ENCODE measurements around the gene UBXN7. TPM values are rescaled to one million over a fixed set of nuclear protein-coding genes. Genes with fewer than 3 reads are reported as not detected.
"Not testable (repeated sequence)": the region's sequence is repeated elsewhere in the genome, so short reads cannot be mapped to it uniquely, and the experiment has no call there.

UBXN7 gene
- total RNA-seq, 2 donors from 2014 or later: 51.4 to 53.2 TPM

GRCh38 chr3:196406811-196407470 lies 25.3 kb downstream of the UBXN7 start:
- Mint-ChIP-seq H3K9me3 (peaks cover 7% of the 10 kb centered on the region), H3K27me3 (no peaks in the 10 kb centered on the region), H3K36me3 (peaks cover 11% of the 10 kb centered on the region), H3K4me1 (ENCODE audit: low read depth in 2 of 2) (peaks cover 15 to 22% of the 10 kb centered on the region in 2 donors), H3K27ac (no peak overlapping the region), H3K4me3 (no peak overlapping the region)
- ATAC-seq: no peak
- no peak for DNase-seq (ENCODE audit: low spot score)

- Mint-ChIP-seq H3K4me1 (ENCODE audit: low read depth in 2 of 2) (peaks cover 0 to 5% of the 10 kb centered on the region in 2 donors), H3K9me3 (no peaks in the 10 kb centered on the region), H3K4me3 (no peak overlapping the region), H3K36me3 (no peaks in the 10 kb centered on the region), H3K27me3 (no peaks in the 10 kb centered on the region), H3K27ac (no peak overlapping the region)
- DNase-seq (ENCODE audit: low spot score) (no peak), ATAC-seq (no peak)
These were observed 31.9 kb downstream of the UBXN7 start for GRCh38 chr3:196400331-196400730.

- Mint-ChIP-seq H3K27ac (no peak overlapping the region), H3K36me3 (no peaks in the 10 kb centered on the region), H3K4me3 (no peak overlapping the region), H3K9me3 (no peaks in the 10 kb centered on the region), H3K4me1 (ENCODE audit: low read depth in 2 of 2) (peaks cover 0 to 5% of the 10 kb centered on the region in 2 donors), H3K27me3 (no peaks in the 10 kb centered on the region)
- no peak for ATAC-seq
- DNase-seq (ENCODE audit: low spot score): no peak
These were observed 32.7 kb downstream of the UBXN7 start for GRCh38 chr3:196399485-196399945.

GRCh38 chr3:196398782-196399181 lies 33.4 kb downstream of the UBXN7 start:
- Mint-ChIP-seq H3K27ac (no peak overlapping the region), H3K27me3 (no peaks in the 10 kb centered on the region), H3K4me3 (no peak overlapping the region), H3K9me3 (no peaks in the 10 kb centered on the region), H3K4me1 (ENCODE audit: low read depth in 2 of 2) (peaks cover 0 to 5% of the 10 kb centered on the region in 2 donors), H3K36me3 (no peaks in the 10 kb centered on the region)
- DNase-seq (ENCODE audit: low spot score): no peak
- no peak for ATAC-seq

GRCh38 chr3:196397941-196398340 lies 34.3 kb downstream of the UBXN7 start:
- DNase-seq (ENCODE audit: low spot score) (no peak), ATAC-seq (no peak)
- no peaks in the 10 kb centered on the region for H3K27me3 Mint-ChIP-seq
- H3K9me3 Mint-ChIP-seq: no peaks in the 10 kb centered on the region
- no peak overlapping the region for H3K27ac Mint-ChIP-seq
- H3K4me1 Mint-ChIP-seq (ENCODE audit: low read depth in 2 of 2): peaks cover 0 to 5% of the 10 kb centered on the region in 2 donors
- no peaks in the 10 kb centered on the region for H3K36me3 Mint-ChIP-seq
- H3K4me3 Mint-ChIP-seq: no peak overlapping the region

- DNase-seq (ENCODE audit: low spot score) (no peak), ATAC-seq (no peak)
- H3K4me3 Mint-ChIP-seq: no peak overlapping the region
- H3K36me3 Mint-ChIP-seq: peaks cover 33% of the 10 kb centered on the region
- no peak overlapping the region for H3K27ac Mint-ChIP-seq
- no peaks in the 10 kb centered on the region for H3K27me3 Mint-ChIP-seq
- H3K4me1 Mint-ChIP-seq (ENCODE audit: low read depth in 2 of 2): peaks cover 0 to 7% of the 10 kb centered on the region in 2 donors
- H3K9me3 Mint-ChIP-seq: no peaks in the 10 kb centered on the region
These were observed 42.1 kb downstream of the UBXN7 start for GRCh38 chr3:196390116-196390515.

GRCh38 chr3:196388956-196389355 lies 43.3 kb downstream of the UBXN7 start:
- H3K36me3 Mint-ChIP-seq: peaks cover 39% of the 10 kb centered on the region
- DNase-seq (ENCODE audit: low spot score) (no peak), ATAC-seq (no peak)
- no peak overlapping the region for H3K4me3 Mint-ChIP-seq
- no peak overlapping the region for H3K27ac Mint-ChIP-seq
- H3K9me3 Mint-ChIP-seq: no peaks in the 10 kb centered on the region
- no peaks in the 10 kb centered on the region for H3K27me3 Mint-ChIP-seq
- H3K4me1 Mint-ChIP-seq (ENCODE audit: low read depth in 2 of 2): peaks cover 0 to 13% of the 10 kb centered on the region in 2 donors

GRCh38 chr3:196387941-196388340 lies 44.3 kb downstream of the UBXN7 start:
- not testable (repeated sequence) for ATAC-seq; H3K9me3 Mint-ChIP-seq; DNase-seq (ENCODE audit: low spot score); H3K4me3 Mint-ChIP-seq; H3K27ac Mint-ChIP-seq; H3K27me3 Mint-ChIP-seq
- Mint-ChIP-seq H3K36me3 (peaks cover 39% of the 10 kb centered on the region), H3K4me1 (ENCODE audit: low read depth in 2 of 2) (peaks cover 9 to 23% of the 10 kb centered on the region in 2 donors)

GRCh38 chr3:196386797-196387196 lies 45.4 kb downstream of the UBXN7 start:
- Mint-ChIP-seq H3K36me3 (peaks cover 35% of the 10 kb centered on the region), H3K4me1 (ENCODE audit: low read depth in 2 of 2) (peaks cover 16 to 27% of the 10 kb centered on the region in 2 donors)
- H3K27me3 Mint-ChIP-seq; DNase-seq (ENCODE audit: low spot score); H3K9me3 Mint-ChIP-seq; H3K27ac Mint-ChIP-seq; ATAC-seq; H3K4me3 Mint-ChIP-seq: not testable (repeated sequence)

GRCh38 chr3:196386034-196386433 lies 46.2 kb downstream of the UBXN7 start:
- not testable (repeated sequence) for H3K4me3 Mint-ChIP-seq; ATAC-seq; DNase-seq (ENCODE audit: low spot score); H3K9me3 Mint-ChIP-seq; H3K27me3 Mint-ChIP-seq; H3K27ac Mint-ChIP-seq
- Mint-ChIP-seq H3K36me3 (peaks cover 32% of the 10 kb centered on the region), H3K4me1 (ENCODE audit: low read depth in 2 of 2) (peaks cover 16 to 31% of the 10 kb centered on the region in 2 donors)

- H3K27me3 Mint-ChIP-seq; H3K4me3 Mint-ChIP-seq; H3K9me3 Mint-ChIP-seq; H3K27ac Mint-ChIP-seq; DNase-seq (ENCODE audit: low spot score); ATAC-seq: not testable (repeated sequence)
- peaks cover 32% of the 10 kb centered on the region for H3K36me3 Mint-ChIP-seq
- peaks cover 16 to 31% of the 10 kb centered on the region in 2 donors for H3K4me1 Mint-ChIP-seq (ENCODE audit: low read depth in 2 of 2)
These were observed 46.8 kb downstream of the UBXN7 start for GRCh38 chr3:196385446-196385845.

- ATAC-seq (no peak), DNase-seq (ENCODE audit: low spot score) (no peak)
- no peak overlapping the region for H3K4me3 Mint-ChIP-seq
- H3K9me3 Mint-ChIP-seq: no peaks in the 10 kb centered on the region
- H3K27me3 Mint-ChIP-seq: no peaks in the 10 kb centered on the region
- peaks cover 5% of the 10 kb centered on the region for H3K36me3 Mint-ChIP-seq
- peaks cover 17 to 18% of the 10 kb centered on the region in 2 donors for H3K4me1 Mint-ChIP-seq (ENCODE audit: low read depth in 2 of 2)
- H3K27ac Mint-ChIP-seq: peak overlapping the region in 1 of 2 donors; percentile 25
These were observed 53.9 kb downstream of the UBXN7 start for GRCh38 chr3:196378146-196378841.

GRCh38 chr3:196377321-196377720 lies 54.9 kb downstream of the UBXN7 start:
- Mint-ChIP-seq H3K27me3 (no peaks in the 10 kb centered on the region), H3K9me3 (no peaks in the 10 kb centered on the region), H3K27ac (peak overlapping the region in 1 of 2 donors; percentile 33), H3K4me3 (no peak overlapping the region), H3K36me3 (peaks cover 5% of the 10 kb centered on the region), H3K4me1 (ENCODE audit: low read depth in 2 of 2) (peaks cover 7 to 11% of the 10 kb centered on the region in 2 donors)
- ATAC-seq (no peak), DNase-seq (ENCODE audit: low spot score) (no peak)

- no peak for DNase-seq (ENCODE audit: low spot score)
- no peaks in the 10 kb centered on the region for H3K9me3 Mint-ChIP-seq
- H3K4me3 Mint-ChIP-seq: no peak overlapping the region
- no peak for ATAC-seq
- H3K4me1 Mint-ChIP-seq (ENCODE audit: low read depth in 2 of 2): peaks cover 0 to 3% of the 10 kb centered on the region in 2 donors
- peaks cover 5% of the 10 kb centered on the region for H3K36me3 Mint-ChIP-seq
- H3K27ac Mint-ChIP-seq: no peak overlapping the region
- no peaks in the 10 kb centered on the region for H3K27me3 Mint-ChIP-seq
These were observed 66.5 kb downstream of the UBXN7 start for GRCh38 chr3:196365736-196366135.
